KMS-11 (cell line): ENCODE data around the gene MAGOH.

Experiments
- H2AFZ ChIP-seq: fragments of 200-600 bp; sonication (generic); 2 replicates; pipeline ENCODE4 v1.6.1; 2016; ENCODE audit warnings: antibody characterized with exemption, mixed run types, low read depth
- H3K27ac ChIP-seq: fragments of 200-600 bp; sonication (generic); 2 replicates; pipeline ENCODE4 v1.6.1; 2016; ENCODE audit warnings: mild to moderate bottlenecking, mixed run types
- H3K27me3 ChIP-seq: fragments of 200-600 bp; sonication (generic); 2 replicates; pipeline ENCODE4 v1.6.1; 2017; ENCODE audit warnings: mild to moderate bottlenecking, low read depth, mixed run types, moderate library complexity; ENCODE audit not compliant: insufficient read depth
- H3K36me3 ChIP-seq: fragments of 200-600 bp; sonication (generic); 2 replicates; pipeline ENCODE4 v1.6.1; 2017; ENCODE audit warnings: mild to moderate bottlenecking, mixed run types; ENCODE audit not compliant: insufficient read depth
- H3K4me1 ChIP-seq: fragments of 200-600 bp; sonication (generic); 2 replicates; pipeline ENCODE4 v1.6.1; 2016; ENCODE audit warnings: mild to moderate bottlenecking, low read depth, mixed run types; ENCODE audit not compliant: poor library complexity, severe bottlenecking
- H3K4me2 ChIP-seq: fragments of 200-600 bp; sonication (generic); 2 replicates; pipeline ENCODE4 v1.7.0; 2016; ENCODE audit warnings: mild to moderate bottlenecking, mixed run types
- H3K4me3 ChIP-seq: fragments of 200-600 bp; sonication (generic); IDR thresholded peaks from 2 replicates; pipeline ENCODE4 v1.6.1; 2017; ENCODE audit warnings: low read depth, low read length, mixed read lengths; ENCODE audit not compliant: insufficient read depth
- H3K79me2 ChIP-seq: fragments of 200-600 bp; sonication (generic); 2 replicates; pipeline ENCODE4 v1.6.1; 2016; ENCODE audit warnings: low read depth, mixed run types; ENCODE audit not compliant: insufficient read depth
- H3K9ac ChIP-seq: fragments of 200-600 bp; sonication (generic); 2 replicates; pipeline ENCODE4 v1.6.1; 2016; ENCODE audit warnings: mild to moderate bottlenecking, mixed run types
- H4K20me1 ChIP-seq: fragments of 200-600 bp; sonication (generic); 2 replicates; pipeline ENCODE4 v1.6.1; 2016; ENCODE audit warnings: mild to moderate bottlenecking, mixed run types; ENCODE audit not compliant: insufficient read depth
- CTCF ChIP-seq: fragments of 200-600 bp; sonication (generic); conservative IDR thresholded peaks from 2 replicates; pipeline ENCODE4 v1.6.1; 2017; ENCODE audit warnings: low read depth, mild to moderate bottlenecking, antibody characterized with exemption, low read length, moderate library complexity, mixed read lengths

MAGOH gene

GRCh38 chr1:53254011-53254640, 15.8 kb upstream of the MAGOH start:
- H3K27me3 ChIP-seq: no peaks in the 10 kb centered on the region
- H3K36me3 ChIP-seq: peaks cover 7% of the 10 kb centered on the region; the same call in 1 of the 2 replicates
- H3K4me1 ChIP-seq: no peaks in the 10 kb centered on the region
- no peaks in the 10 kb centered on the region for H4K20me1 ChIP-seq
- no peak overlapping the region for H2AFZ ChIP-seq
- no peaks in the 10 kb centered on the region for H3K79me2 ChIP-seq
- no peak overlapping the region for H3K4me3 ChIP-seq
- H3K9ac ChIP-seq: no peak overlapping the region
- TF ChIP-seq CTCF: no peak
- no peak overlapping the region for H3K27ac ChIP-seq
- no peak overlapping the region for H3K4me2 ChIP-seq

- H3K79me2 ChIP-seq: no peaks in the 10 kb centered on the region
- no peak overlapping the region for H3K4me3 ChIP-seq
- peaks cover 7% of the 10 kb centered on the region; the same call in 1 of the 2 replicates for H3K36me3 ChIP-seq
- no peaks in the 10 kb centered on the region for H3K27me3 ChIP-seq
- no peak for TF ChIP-seq CTCF
- no peaks in the 10 kb centered on the region for H3K4me1 ChIP-seq
- H3K9ac ChIP-seq: no peak overlapping the region
- H3K27ac ChIP-seq: no peak overlapping the region
- no peaks in the 10 kb centered on the region for H4K20me1 ChIP-seq
- no peak overlapping the region for H3K4me2 ChIP-seq
- H2AFZ ChIP-seq: no peak overlapping the region
Observed at GRCh38 chr1:53250325-53250724, 12.0 kb upstream of the MAGOH start.

- no peaks in the 10 kb centered on the region for H4K20me1 ChIP-seq
- H3K9ac ChIP-seq: no peak overlapping the region
- peaks cover 7% of the 10 kb centered on the region; the same call in 1 of the 2 replicates for H3K36me3 ChIP-seq
- TF ChIP-seq CTCF: no peak
- H3K4me1 ChIP-seq: no peaks in the 10 kb centered on the region
- no peaks in the 10 kb centered on the region for H3K27me3 ChIP-seq
- H2AFZ ChIP-seq: no peak overlapping the region
- H3K27ac ChIP-seq: no peak overlapping the region
- no peak overlapping the region for H3K4me3 ChIP-seq
- no peaks in the 10 kb centered on the region for H3K79me2 ChIP-seq
- H3K4me2 ChIP-seq: no peak overlapping the region
Observed at GRCh38 chr1:53249706-53250105, 11.4 kb upstream of the MAGOH start.

GRCh38 chr1:53246261-53247134, 8.2 kb upstream of the MAGOH start:
- H3K4me1 ChIP-seq: no peaks in the 10 kb centered on the region
- H3K9ac ChIP-seq: no peak overlapping the region
- H3K4me2 ChIP-seq: no peak overlapping the region
- H2AFZ ChIP-seq: no peak overlapping the region
- no peak overlapping the region for H3K27ac ChIP-seq
- H3K4me3 ChIP-seq: no peak overlapping the region
- H3K36me3 ChIP-seq: peaks cover 7% of the 10 kb centered on the region; the same call in 1 of the 2 replicates
- H3K27me3 ChIP-seq: no peaks in the 10 kb centered on the region
- no peak for TF ChIP-seq CTCF
- no peaks in the 10 kb centered on the region for H3K79me2 ChIP-seq
- no peaks in the 10 kb centered on the region for H4K20me1 ChIP-seq
